GM10847 (cell line): ENCODE measurements around the gene ZNF593.

Experiments
- POLR2A ChIP-seq: IDR thresholded peaks from 2 replicates; pipeline ENCODE4 v1.6.1; 2011; ENCODE audit not compliant: insufficient read length; ENCODE audit errors: extremely low read depth

The ZNF593 gene

GRCh38 chr1:26134466-26134865 lies 35.2 kb upstream of the ZNF593 start:
- no peak for TF ChIP-seq POLR2A

- no peak for TF ChIP-seq POLR2A
Measured at GRCh38 chr1:26138974-26139558, 30.6 kb upstream of the ZNF593 start.

- no peak for TF ChIP-seq POLR2A
Measured at GRCh38 chr1:26142159-26142558, 27.5 kb upstream of the ZNF593 start.

GRCh38 chr1:26145041-26145959 lies 24.4 kb upstream of the ZNF593 start:
- no peak for TF ChIP-seq POLR2A

GRCh38 chr1:26145960-26146294 lies 23.8 kb upstream of the ZNF593 start:
- TF ChIP-seq POLR2A, result no peak

- TF ChIP-seq POLR2A, result no peak
Measured at GRCh38 chr1:26148887-26149286, 20.8 kb upstream of the ZNF593 start.

- no peak for TF ChIP-seq POLR2A
Measured at GRCh38 chr1:26153966-26154532, 15.7 kb upstream of the ZNF593 start.

- TF ChIP-seq POLR2A, result no peak
Measured at GRCh38 chr1:26154750-26155149, 15.0 kb upstream of the ZNF593 start.

- no peak for TF ChIP-seq POLR2A
Measured at GRCh38 chr1:26155370-26156284, 14.1 kb upstream of the ZNF593 start.

- TF ChIP-seq POLR2A, result no peak
Measured at GRCh38 chr1:26156285-26157038, 13.2 kb upstream of the ZNF593 start.

GRCh38 chr1:26158271-26158907 lies 11.3 kb upstream of the ZNF593 start:
- no peak for TF ChIP-seq POLR2A

GRCh38 chr1:26158908-26159742 lies 10.6 kb upstream of the ZNF593 start, which contains the start of gene FAM110D:
TSS of gene FAM110D (plus strand) at chr1:26159079. CDS start at chr1:26161292, 2,213 bp downstream.
- TF ChIP-seq POLR2A, result no peak

GRCh38 chr1:26159743-26160039 lies 10.0 kb upstream of the ZNF593 start:
- TF ChIP-seq POLR2A, result no peak

GRCh38 chr1:26160527-26161414 lies 8.9 kb upstream of the ZNF593 start:
- TF ChIP-seq POLR2A, result no peak
